SK-N-SH treated with all-trans-retinoic acid at 6 μM for 48 hours (cell line): ENCODE measurements around the gene KCNMB1.

Source experiments
- ARNTL ChIP-seq: fragments of 450-650 bp; formaldehyde crosslinking; IDR thresholded peaks from 2 replicates; pipeline ENCODE4 v1.5.0; 2020; ENCODE audit warnings: low read depth, mild to moderate bottlenecking, moderate library complexity, borderline replicate concordance
- CSRNP3 ChIP-seq: fragments of 250-450 bp; sonication (Bioruptor Pico); IDR thresholded peaks from 2 replicates; pipeline ENCODE4 v1.5.1; 2021; ENCODE audit warnings: mild to moderate bottlenecking, moderate library complexity
- PATZ1 ChIP-seq: fragments of 250-450 bp; sonication (Bioruptor Pico); IDR thresholded peaks from 2 replicates; pipeline ENCODE4 v1.8.0; 2020; ENCODE audit warnings: mild to moderate bottlenecking, moderate library complexity, borderline replicate concordance
- PPARA ChIP-seq: fragments of 250-450 bp; sonication (Bioruptor Pico); IDR thresholded peaks from 2 replicates; pipeline ENCODE4 v1.5.0; 2020; ENCODE audit warnings: mild to moderate bottlenecking, borderline replicate concordance
- RARB ChIP-seq: fragments of 250-450 bp; sonication (Bioruptor Pico); IDR thresholded peaks from 2 replicates; pipeline ENCODE4 v1.8.0; 2021; ENCODE audit warnings: mild to moderate bottlenecking, moderate library complexity
- SNAI2 ChIP-seq: fragments of 250-450 bp; sonication (Bioruptor Pico); IDR thresholded peaks from 2 replicates; pipeline ENCODE4 v1.5.0; 2020; ENCODE audit warnings: mild to moderate bottlenecking, moderate library complexity
- TOX ChIP-seq: fragments of 250-450 bp; sonication (Bioruptor Pico); IDR thresholded peaks from 2 replicates; pipeline ENCODE4 v1.8.0; 2021; ENCODE audit warnings: mild to moderate bottlenecking, moderate library complexity, borderline replicate concordance
- ZFP30 ChIP-seq: fragments of 450-650 bp; formaldehyde crosslinking; IDR thresholded peaks from 2 replicates; pipeline ENCODE4 v1.5.0; 2022; ENCODE audit warnings: mild to moderate bottlenecking, moderate library complexity
- ZNF8 ChIP-seq: fragments of 450-650 bp; formaldehyde crosslinking; IDR thresholded peaks from 2 replicates; pipeline ENCODE4 v1.5.0; 2020; ENCODE audit warnings: mild to moderate bottlenecking, moderate library complexity

- TF ChIP-seq CSRNP3 (CRISPR knock-in tag) = no peak
- no peak for TF ChIP-seq PPARA (CRISPR knock-in tag)
- TF ChIP-seq RARB = no peak
- TF ChIP-seq ARNTL = no peak
- no peak for TF ChIP-seq ZFP30 (CRISPR knock-in tag)
- no peak for TF ChIP-seq PATZ1 (CRISPR knock-in tag)
- TF ChIP-seq SNAI2 (CRISPR knock-in tag) = no peak
- no peak for TF ChIP-seq TOX (CRISPR knock-in tag)
- no peak for TF ChIP-seq ZNF8
These were observed 41.1 kb upstream of the KCNMB1 start for GRCh38 chr5:170430256-170430655.
